SU-DHL-6 (cell line): ENCODE data around the gene UPF3A.

Experiments used
- H2AFZ ChIP-seq: fragments of 200-600 bp; sonication (generic); 2 replicates; pipeline ENCODE4 v1.6.1; 2014; ENCODE audit warnings: low read depth, mild to moderate bottlenecking, moderate library complexity, mixed read lengths, antibody characterized with exemption, low read length; ENCODE audit not compliant: severe bottlenecking
- H3F3A ChIP-seq: fragments of 200-600 bp; shearing (Covaris generic); 2 replicates; pipeline ENCODE4 v1.6.0; 2016; ENCODE audit warnings: antibody characterized with exemption, mild to moderate bottlenecking; ENCODE audit not compliant: insufficient read depth
- H3K27ac ChIP-seq: fragments of 200-600 bp; sonication (generic); 2 replicates; pipeline ENCODE4 v1.5.1; 2016; ENCODE audit warnings: low read depth, mild to moderate bottlenecking, low read length, moderate library complexity, mixed read lengths
- H3K27me3 ChIP-seq: fragments of 200-600 bp; sonication (generic), shearing (Covaris generic); 2 replicates; pipeline ENCODE4 v1.6.0; 2014; ENCODE audit warnings: mild to moderate bottlenecking, low read length
- H3K36me3 ChIP-seq: fragments of 200-600 bp; sonication (generic); 2 replicates; pipeline ENCODE4 v1.6.1; 2014; ENCODE audit warnings: mild to moderate bottlenecking, low read length, mixed read lengths
- H3K4me2 ChIP-seq: fragments of 300-600, 200-600 bp; shearing (Covaris generic), sonication (generic); 2 replicates; pipeline ENCODE4 v1.6.0; 2014; ENCODE audit warnings: low read length, low read depth, mild to moderate bottlenecking; ENCODE audit not compliant: poor library complexity, severe bottlenecking
- H3K4me3 ChIP-seq: fragments of 200-600 bp; sonication (generic); 2 replicates; pipeline ENCODE4 v1.5.1; 2014; ENCODE audit warnings: antibody characterized with exemption, low read length, mild to moderate bottlenecking, mixed read lengths; ENCODE audit not compliant: insufficient read depth, poor library complexity, severe bottlenecking
- H3K79me2 ChIP-seq: fragments of 200-600 bp; sonication (generic); 2 replicates; pipeline ENCODE4 v1.6.1; 2014; ENCODE audit warnings: mild to moderate bottlenecking, low read length, moderate library complexity; ENCODE audit not compliant: insufficient read depth
- H3K9ac ChIP-seq: fragments of 200-600 bp; sonication (generic); 2 replicates; pipeline ENCODE4 v1.7.0; 2014; ENCODE audit warnings: mild to moderate bottlenecking, low read length
- H3K9me2 ChIP-seq: fragments of 200-600 bp; sonication (generic); replicated peaks from 2 replicates; pipeline ENCODE4 v1.6.1; 2014; ENCODE audit warnings: low read length; ENCODE audit not compliant: insufficient read depth
- H3K9me3 ChIP-seq: fragments of 200-600 bp; sonication (generic); 2 replicates; pipeline ENCODE4 v1.6.1; 2014; ENCODE audit warnings: low read length, mixed read lengths; ENCODE audit not compliant: insufficient read depth
- H4K20me1 ChIP-seq: fragments of 200-600 bp; sonication (generic); 2 replicates; pipeline ENCODE4 v1.6.1; 2014; ENCODE audit warnings: low read depth, mild to moderate bottlenecking, antibody characterized with exemption, low read length, moderate library complexity, mixed read lengths
- CTCF ChIP-seq: fragments of 200-600 bp; sonication (generic); IDR thresholded peaks from one replicate; pipeline ENCODE4 v1.5.1; 2017; ENCODE audit warnings: antibody characterized with exemption, mild to moderate bottlenecking, low read length, moderate library complexity; ENCODE audit not compliant: insufficient read depth, poor library complexity, severe bottlenecking
- EZH2phosphoT487 ChIP-seq: fragments of 200-600 bp; sonication (generic), shearing (Covaris generic); conservative IDR thresholded peaks from 2 replicates; pipeline ENCODE4 v1.6.1; 2018; ENCODE audit warnings: mild to moderate bottlenecking, antibody characterized with exemption, low read length, moderate library complexity, mixed read lengths

Gene UPF3A

GRCh38 chr13:114256547-114256946 is 24.9 kb upstream of the UPF3A start:
- Histone ChIP-seq H3K9me3 (no peaks in the 10 kb centered on the region), H3K36me3 (peaks cover 51% of the 10 kb centered on the region), H2AFZ (no peak overlapping the region), H3K27ac (no peak overlapping the region), H3K27me3 (no peaks in the 10 kb centered on the region), H3K79me2 (no peaks in the 10 kb centered on the region), H4K20me1 (no peaks in the 10 kb centered on the region), H3F3A (no peaks in the 10 kb centered on the region), H3K4me3 (no peak overlapping the region), H3K9me2 (no peaks in the 10 kb centered on the region), H3K4me2 (no peak overlapping the region), H3K9ac (no peak overlapping the region)
- TF ChIP-seq CTCF = no peak
- TF ChIP-seq EZH2phosphoT487 = no peak

GRCh38 chr13:114257014-114257413 is 24.4 kb upstream of the UPF3A start:
- no peak for TF ChIP-seq CTCF
- no peak for TF ChIP-seq EZH2phosphoT487
- Histone ChIP-seq H3K36me3 (peaks cover 56% of the 10 kb centered on the region), H3K4me3 (no peak overlapping the region)

GRCh38 chr13:114258589-114258988 is 22.8 kb upstream of the UPF3A start:
- no peak for TF ChIP-seq CTCF
- no peak for TF ChIP-seq EZH2phosphoT487
- Histone ChIP-seq H3K36me3 (peaks cover 64% of the 10 kb centered on the region), H3K4me3 (no peak overlapping the region), H3K4me2 (no peak overlapping the region), H4K20me1 (no peaks in the 10 kb centered on the region), H3K79me2 (no peaks in the 10 kb centered on the region), H3F3A (no peaks in the 10 kb centered on the region), H3K9me2 (no peaks in the 10 kb centered on the region), H3K9me3 (no peaks in the 10 kb centered on the region), H2AFZ (no peak overlapping the region), H3K9ac (no peak overlapping the region), H3K27me3 (no peaks in the 10 kb centered on the region), H3K27ac (no peak overlapping the region)

More at GRCh38 chr13:114257014-114257413, 24.4 kb upstream of the UPF3A start:
- H3K4me2 ChIP-seq = no peak overlapping the region
- H3K27ac ChIP-seq = no peak overlapping the region
- no peak overlapping the region for H2AFZ ChIP-seq
- no peaks in the 10 kb centered on the region for H3K79me2 ChIP-seq
- H3K9me2 ChIP-seq = no peaks in the 10 kb centered on the region
- no peak overlapping the region for H3K9ac ChIP-seq
- no peaks in the 10 kb centered on the region for H3F3A ChIP-seq
- H4K20me1 ChIP-seq = no peaks in the 10 kb centered on the region
- no peaks in the 10 kb centered on the region for H3K27me3 ChIP-seq
- H3K9me3 ChIP-seq = no peaks in the 10 kb centered on the region
